GM21528 (cell line): ENCODE measurements around the gene CCL28.

Experiments
- ATAC-seq: cut with Tn5 transposase; IDR thresholded peaks from one replicate; pipeline ENCODE4 v1.9.1; 2021; ENCODE audit warnings: mild to moderate bottlenecking, moderate library complexity; ENCODE audit not compliant: unreplicated experiment, low FRiP score

The CCL28 gene

DNA sequence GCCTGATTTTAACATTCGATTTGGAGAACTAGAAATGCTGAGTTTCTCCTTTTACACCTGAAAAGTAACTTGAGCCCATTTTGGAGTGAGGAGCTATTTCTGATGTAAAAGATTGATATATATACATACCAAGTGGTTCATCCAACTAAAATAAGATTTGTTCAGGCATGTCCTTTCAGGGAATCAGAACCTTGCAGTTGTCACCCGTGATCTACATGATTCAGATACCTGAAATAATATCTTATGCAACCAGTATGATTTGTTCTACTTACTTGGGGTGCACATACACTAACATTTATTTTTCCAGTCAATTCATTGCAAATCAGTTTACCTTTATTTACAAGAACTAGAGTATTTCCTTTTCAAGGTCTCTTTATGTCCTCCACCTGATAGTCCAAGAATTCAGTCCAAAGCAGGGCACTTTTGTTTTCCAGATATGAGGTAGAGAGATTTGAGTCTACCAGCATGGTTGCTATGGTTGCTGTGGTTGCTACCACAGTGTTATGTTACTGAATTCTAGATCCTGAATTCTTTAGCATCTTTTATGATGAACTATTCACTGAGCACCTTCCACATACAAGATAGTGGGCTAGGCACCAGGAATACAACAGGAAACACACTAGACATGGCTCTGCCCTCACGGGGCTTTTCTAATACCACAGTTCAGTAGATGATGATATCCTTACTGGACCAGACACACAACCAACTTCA lies 49.3 kb downstream of the CCL28 start:
- no peak for ATAC-seq

DNA sequence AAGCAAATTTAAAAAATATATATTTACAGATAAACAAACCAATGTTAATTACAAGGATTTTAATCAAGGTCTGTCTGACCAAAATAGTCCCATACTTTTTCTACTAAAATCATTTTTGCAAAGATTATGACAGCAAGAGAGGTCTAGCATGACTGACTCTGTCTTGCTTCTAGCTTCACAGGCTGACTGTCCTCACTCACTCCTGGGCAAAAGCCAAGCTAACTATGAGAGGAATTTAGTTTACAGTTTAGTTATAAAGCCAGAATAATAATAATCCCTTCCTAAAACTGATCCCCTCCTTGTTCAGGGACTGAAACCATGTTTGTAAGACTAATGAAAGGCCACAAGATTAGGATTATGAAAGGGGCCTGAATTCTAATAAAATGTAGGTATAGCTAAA lies 53.5 kb downstream of the CCL28 start:
- ATAC-seq = no peak

DNA sequence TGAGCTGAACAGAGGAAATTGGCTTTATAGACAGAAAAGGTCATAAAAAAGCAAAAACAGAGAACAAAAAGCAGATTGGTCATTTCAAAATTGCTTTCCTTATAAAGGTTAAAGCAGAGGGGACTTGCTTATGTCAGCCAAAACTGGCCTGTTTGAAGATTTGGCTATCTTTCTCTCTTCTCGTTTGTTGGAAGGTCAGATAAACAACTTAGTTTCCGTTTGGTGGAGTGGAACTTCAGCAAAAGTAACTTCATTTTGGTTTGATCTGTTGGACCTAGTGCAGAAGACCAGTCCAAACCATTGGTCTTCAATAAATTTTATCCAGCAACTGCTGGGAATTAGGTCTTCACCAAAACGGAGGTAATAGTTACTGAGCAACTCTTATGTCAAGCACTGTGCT lies 53.9 kb downstream of the CCL28 start:
- ATAC-seq = no peak

DNA sequence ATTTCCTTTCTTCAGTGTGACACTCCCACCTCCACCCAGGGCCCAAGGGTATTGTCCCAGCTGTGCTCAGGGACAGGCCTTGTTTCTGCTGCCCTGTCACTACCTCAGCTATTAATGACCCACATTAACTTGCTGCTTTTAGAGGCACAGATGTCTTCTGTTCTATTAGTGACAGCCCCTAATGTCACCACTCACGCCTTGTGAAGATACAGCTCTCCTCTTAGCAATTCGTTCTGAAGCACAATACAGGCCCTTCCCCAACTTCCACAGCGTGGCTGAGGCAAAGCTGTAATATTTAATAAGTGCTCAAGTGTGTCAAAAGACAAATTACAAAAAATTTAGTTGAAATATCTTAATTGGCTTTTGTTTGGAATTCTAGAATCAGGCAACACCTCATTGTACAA lies 54.3 kb downstream of the CCL28 start:
- ATAC-seq = no peak

DNA sequence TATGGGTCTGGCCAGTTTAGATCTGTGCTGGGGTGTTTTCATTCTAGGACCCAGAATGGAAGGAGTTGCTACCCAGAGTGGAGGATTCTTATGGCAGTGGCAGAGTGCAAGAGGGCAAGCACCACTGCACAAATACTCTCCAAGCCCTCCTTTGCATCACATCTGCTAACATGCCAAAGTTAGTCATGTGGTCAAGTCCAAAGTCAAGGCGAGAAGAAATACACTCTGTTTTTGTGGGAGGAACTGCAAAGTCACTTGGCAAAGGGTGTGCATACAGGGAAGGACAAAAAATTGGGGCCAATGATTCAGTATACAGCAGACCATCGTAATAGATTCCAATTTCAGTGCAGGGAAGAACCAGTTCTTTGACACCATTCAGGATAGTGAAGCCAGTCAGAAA lies 55.1 kb downstream of the CCL28 start:
- no peak for ATAC-seq

DNA sequence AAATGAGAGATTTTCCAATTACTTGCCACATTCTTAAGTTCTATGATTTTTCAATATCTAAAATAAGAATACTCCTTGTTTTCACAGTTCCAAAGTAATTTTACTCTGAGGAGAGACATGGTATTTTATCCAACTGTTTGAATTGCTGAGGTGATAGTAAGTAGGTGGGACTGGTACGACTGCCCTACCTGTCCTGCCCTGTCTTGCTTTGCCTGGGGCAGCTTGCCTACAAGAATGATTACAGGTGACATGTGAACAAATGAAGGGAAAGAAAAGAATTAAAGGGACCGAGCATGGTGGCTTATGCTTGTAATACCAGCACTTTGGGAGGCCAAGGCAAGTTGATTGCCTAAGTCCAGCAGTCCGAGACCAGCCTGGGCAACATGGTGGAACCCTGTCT lies 57.4 kb downstream of the CCL28 start:
- no peak for ATAC-seq

DNA sequence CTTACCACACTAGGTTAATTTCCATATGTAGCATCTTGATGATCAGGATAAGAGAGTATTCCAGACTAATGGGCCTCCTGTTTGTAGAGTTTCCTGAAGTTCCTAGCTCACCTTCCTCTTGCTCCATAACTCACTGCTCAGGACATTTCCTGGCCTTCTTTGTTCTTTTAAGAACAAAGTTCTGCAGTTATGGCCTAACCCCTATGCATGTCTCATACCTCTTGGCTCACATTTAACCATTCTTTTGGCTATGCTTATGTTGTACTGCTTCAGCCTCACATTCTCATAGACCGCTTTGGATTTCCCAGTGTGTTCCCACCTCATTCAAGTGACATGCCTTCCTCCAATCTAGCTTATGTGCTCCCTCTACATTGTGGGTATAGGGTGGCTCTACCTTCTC lies 58.5 kb downstream of the CCL28 start:
- no peak for ATAC-seq

DNA sequence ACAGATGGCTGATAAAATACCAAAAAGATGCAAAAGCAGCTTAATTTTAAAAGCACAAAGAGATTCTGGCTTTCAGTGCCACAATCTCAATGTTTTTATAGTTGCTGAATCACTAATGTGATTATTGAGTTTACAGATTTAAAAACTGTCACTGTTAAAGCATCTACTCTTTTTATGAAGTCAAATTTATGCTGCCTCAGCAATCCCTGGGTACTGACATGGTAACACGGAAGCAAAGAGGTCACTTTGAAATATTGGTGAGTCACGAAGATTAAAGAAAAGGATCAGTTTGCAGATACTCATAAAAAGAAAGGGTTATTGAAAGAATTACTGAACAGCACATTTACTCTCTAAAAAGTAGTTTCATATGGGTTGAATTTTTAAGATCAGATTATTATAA lies 59.3 kb downstream of the CCL28 start:
- no peak for ATAC-seq

DNA sequence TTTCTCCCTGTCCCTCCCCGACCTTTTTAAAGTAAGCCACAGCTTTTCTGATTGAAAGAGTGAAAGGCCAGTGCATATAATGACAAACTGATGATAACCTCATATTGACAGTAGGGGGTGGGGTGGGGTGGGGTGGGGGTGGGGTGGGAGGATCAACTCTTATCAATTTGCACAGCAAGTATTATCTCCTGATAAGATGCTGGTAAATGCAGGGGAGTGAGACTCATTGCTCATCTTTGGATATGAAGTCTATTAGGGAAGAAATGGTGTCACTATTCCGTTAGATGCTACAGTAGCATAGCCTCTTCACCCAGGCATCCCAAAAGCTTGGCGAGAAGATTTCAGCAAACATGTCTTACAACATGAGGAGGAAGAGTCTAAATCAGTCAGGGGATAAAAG lies 60.1 kb downstream of the CCL28 start:
- no peak for ATAC-seq

DNA sequence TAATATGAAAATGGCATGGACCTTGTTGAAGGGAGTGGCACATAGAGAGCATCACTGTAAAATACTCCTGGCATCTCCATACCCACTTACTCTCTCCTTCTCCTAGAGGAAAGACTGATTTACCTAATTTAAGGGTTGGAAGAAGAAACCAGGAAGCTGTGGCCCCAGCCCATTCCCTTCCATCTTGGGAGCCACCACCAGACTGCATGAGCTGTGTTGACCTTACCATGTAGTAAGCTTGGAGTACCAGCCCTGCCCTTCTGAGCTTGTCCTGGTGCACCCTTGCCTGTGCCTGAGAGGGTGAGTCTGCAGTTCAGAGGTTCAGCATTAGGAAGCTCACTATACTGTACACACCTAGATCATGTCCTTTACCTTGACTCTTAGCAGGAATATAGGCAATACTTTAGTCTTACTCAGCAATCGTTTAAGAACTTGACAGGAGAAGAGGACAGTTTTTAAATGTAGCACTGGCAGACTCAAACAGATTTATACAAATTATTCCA lies 63.3 kb downstream of the CCL28 start:
- ATAC-seq = no peak

DNA sequence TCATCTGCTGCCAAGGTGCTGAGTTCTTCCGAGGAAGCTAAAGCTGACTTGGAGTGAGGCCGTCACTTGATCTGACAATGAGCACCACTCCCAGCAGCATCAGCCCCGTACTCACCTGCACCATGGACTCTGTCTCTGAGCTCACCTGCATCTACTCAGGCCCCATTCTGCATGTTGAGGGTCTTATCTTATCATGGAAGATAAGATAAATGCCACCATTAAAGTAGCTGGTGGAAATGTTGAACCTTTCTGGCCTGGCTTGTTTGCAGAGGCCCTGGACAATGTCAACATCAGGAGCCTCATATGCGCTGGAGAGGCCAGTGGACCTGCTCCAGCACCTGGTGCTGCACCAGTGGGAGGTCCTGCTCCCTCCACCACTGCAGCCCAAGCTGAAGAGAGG lies 64.0 kb downstream of the CCL28 start:
- no peak for ATAC-seq

DNA sequence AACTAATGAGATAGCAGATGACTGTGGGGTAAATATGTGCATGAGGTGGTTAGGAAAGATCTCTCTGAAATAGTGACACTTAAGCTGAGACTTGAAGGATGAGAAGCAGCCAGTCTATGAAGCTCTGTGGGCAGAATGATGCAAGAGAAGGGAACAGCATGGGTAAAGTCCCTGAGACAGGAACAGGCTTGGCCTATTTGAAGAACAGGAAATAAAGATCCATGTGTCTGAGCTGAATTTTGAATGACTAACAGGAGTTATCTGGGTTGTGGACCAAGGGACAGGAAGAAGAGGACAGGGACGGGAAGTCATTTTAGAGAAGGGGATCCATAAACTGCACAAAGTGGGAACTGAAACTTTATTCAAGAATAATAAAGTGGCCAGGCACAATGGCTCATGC lies 73.3 kb downstream of the CCL28 start:
- no peak for ATAC-seq

DNA sequence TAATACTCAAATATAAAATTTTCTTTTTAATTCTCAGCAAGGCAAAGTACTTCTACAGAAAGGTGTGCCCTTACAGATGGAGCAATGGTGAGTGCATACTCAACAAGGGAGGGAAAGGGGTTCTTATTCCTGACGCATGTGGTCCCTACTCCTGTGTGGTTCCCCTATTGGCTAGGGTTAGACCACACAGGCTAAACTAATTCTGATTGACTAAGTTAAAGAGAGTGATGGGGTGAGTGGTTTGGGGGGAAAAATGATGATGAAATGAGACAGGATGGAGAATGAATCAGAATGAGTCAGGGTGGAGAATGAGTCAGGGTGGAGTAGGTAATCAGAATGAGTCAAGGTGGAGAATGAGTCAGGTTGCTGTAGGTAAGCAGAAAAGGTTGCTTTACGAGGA lies 76.0 kb downstream of the CCL28 start:
- no peak for ATAC-seq

DNA sequence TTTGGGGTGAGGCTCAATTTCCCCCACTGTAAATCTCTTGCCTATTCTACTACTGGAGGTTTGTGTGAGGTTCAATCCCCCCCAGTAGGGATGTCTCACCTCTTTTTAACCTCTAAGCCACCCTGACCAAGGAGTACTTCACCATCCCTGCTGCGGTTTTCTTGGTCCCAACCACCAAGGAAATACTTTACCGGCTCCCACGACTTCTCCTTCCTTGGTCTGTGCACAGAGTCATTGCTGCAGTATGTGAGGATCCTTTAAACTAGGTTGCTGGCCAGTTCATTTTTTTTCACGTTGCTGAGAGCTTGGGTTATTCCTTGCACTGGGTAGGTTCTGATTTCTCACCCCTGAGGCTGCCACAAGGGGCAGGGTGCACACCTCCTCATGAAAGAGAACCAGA lies 76.5 kb downstream of the CCL28 start:
- no peak for ATAC-seq

DNA sequence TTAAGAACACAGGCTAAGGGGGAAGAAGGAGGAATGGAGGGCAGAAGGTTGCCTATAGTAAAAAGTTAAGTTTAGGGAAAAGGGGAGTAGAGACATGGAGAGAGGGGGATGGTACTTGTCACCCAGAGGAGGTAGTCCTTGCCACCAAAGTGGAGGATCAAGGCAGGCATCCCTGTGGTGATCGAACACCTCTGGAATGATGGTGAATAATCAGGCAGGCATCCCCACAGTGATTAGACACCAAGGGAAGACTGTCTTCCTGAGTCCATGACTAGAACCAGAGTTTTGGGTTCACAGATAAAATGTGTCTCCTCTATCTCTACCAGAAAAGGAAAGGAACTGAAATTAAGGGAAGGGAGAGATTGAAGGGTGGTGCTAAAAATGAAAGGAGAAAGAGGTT lies 79.8 kb downstream of the CCL28 start:
- no peak for ATAC-seq
